ENCODE data around the gene BRAF.

DNA sequence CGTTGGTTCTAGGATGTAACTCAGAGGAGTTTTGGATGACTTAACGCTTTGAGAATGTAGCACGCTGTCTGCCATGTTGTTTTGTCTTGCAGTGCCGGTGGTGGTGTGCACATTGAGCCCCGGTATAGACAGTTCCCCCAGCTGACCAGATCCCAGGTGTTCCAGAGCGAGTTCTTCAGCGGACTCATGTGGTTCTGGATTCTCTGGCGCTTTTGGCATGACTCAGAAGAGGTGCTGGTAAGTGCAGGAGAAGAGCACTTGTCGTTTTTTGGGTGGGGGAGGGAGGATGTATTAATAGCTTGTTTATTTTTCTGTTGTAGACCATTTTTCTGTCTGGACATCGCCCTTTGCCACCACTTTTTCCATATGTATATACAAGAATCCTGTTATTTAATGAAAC lies 222.0 kb downstream of the BRAF start:
- TF ChIP-seq, protein P1, sequence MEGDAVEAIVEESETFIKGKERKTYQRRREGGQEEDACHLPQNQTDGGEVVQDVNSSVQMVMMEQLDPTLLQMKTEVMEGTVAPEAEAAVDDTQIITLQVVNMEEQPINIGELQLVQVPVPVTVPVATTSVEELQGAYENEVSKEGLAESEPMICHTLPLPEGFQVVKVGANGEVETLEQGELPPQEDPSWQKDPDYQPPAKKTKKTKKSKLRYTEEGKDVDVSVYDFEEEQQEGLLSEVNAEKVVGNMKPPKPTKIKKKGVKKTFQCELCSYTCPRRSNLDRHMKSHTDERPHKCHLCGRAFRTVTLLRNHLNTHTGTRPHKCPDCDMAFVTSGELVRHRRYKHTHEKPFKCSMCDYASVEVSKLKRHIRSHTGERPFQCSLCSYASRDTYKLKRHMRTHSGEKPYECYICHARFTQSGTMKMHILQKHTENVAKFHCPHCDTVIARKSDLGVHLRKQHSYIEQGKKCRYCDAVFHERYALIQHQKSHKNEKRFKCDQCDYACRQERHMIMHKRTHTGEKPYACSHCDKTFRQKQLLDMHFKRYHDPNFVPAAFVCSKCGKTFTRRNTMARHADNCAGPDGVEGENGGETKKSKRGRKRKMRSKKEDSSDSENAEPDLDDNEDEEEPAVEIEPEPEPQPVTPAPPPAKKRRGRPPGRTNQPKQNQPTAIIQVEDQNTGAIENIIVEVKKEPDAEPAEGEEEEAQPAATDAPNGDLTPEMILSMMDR (optimal IDR thresholded peaks at IDR 0.05 in 1 of 3, IDR thresholded peaks at IDR 0.05 in 1 of 3, conservative IDR thresholded peaks at IDR 0.05 in 1 of 3; ENCODE audit: extremely low read depth in 1 of 3, insufficient read depth in 2 of 3, low read length in 3 of 3): no peak
- TF ChIP-seq EZH2 (IDR thresholded peaks at IDR 0.05; ENCODE audit: low read length): no peak
